ENCODE data around the gene FHAD1.

The FHAD1 gene

DNA sequence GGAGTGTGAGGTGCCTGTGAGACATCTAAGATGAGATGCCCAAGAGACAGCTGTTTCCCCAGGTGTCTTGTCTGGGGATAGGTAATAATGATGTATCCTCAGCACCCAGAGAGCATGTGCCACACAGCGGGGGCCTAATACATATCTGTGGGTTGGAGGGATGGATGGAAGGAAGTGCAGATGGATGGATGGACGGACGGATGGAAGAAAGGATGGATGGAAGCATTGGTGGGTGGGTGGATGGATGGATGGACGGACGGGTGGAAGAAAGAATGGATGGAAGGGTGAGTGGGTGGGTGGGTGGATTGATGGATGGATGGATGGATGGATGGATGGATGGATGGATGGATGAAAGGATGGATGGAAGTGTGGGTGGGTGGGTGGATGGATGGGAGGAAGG, 84.2 kb downstream of the FHAD1 start:
- DNase-seq = no peak

DNA sequence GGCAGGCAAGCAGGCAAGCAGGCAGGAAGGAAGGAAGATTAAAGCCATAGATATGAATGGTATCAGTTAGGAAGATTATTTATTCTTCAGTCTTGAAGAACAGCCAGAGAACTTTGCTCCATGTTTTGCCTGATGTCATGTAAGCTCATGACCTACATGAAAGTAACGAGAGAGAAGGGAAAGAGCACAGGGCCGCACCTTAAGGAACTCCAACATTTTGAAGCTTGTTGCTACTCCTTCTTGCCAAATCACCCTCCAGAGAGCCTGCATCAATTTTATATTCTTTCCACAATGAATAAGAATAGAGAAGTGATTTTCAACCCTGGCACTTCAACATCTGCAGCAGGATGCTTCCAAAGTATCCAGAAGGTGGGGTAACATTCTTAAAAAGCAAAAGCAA, 84.7 kb downstream of the FHAD1 start:
- no peak for DNase-seq

DNA sequence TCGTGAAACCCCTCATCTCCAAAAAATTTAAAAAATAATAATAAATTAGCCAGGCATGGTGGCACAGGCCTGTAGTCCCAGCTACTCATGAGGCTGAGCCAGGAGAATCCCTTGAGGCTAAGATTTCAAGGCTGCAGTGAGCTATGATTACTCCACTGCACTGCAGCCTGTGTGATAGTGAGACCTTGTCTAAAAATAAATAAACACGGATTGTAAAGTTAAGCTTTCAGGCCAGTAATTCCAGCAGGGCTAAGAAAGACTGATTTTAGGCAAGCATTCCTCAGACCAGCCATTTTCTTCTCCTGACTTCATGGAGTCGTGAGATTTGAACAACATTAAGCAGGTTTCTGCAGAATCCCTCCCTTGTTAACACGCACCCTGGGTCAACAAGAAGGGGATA, 85.5 kb downstream of the FHAD1 start:
- DNase-seq = no peak

DNA sequence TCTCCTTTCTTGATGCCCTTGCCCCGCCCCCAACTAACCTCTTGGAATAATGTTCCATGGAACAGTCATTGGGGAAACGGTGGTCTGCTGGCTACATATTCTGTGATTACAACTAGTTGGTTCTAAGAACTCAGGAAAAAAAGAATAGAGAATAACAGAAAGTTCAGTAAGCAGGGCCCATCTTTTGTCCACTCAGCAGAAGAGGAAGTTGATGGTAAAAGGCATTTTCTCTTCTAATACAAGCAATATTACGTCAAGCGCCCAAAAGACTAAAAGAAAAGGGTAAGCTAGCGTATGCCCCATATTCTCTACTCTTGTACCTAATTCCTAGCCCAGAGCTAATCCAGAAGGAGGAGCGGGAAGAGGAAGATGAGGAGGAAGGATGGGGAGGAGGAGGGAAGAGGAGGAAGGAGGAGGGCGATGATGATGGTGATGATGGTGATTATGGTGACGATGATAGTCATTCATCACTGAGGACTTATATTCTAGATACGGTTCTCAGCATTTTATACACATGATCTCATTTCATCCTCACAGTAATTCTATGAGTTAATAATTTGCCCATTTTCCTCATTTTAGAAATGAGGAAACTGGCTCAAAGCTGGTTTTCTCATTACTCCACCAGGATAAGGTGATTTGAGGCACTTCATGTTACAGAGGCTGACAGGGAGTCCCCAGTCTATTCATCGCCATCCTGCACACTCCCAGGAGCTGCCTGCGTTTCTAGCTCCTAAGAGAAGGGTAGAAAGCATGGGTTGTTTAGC, 86.1 kb downstream of the FHAD1 start:
- no peak for DNase-seq

DNA sequence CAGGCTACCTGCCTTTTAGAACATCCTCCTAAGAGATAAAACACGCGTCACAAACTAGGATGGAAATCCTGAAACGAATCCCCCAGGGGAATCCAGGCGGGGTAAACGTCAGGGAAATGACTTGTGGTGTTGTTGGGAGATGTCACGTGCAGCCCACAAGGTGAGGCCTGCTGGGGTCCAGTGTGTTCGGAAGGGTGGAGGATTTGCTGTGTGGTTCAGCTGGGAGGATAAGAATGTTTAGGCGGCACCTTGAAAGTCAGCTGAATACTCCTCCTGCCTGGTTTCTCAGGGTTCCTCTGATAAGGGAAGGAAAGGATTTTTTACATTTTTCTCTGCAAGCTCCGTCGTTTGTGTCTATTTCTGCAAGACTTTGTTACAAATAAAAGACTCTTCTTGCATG, 88.0 kb downstream of the FHAD1 start:
- no peak for DNase-seq

DNA sequence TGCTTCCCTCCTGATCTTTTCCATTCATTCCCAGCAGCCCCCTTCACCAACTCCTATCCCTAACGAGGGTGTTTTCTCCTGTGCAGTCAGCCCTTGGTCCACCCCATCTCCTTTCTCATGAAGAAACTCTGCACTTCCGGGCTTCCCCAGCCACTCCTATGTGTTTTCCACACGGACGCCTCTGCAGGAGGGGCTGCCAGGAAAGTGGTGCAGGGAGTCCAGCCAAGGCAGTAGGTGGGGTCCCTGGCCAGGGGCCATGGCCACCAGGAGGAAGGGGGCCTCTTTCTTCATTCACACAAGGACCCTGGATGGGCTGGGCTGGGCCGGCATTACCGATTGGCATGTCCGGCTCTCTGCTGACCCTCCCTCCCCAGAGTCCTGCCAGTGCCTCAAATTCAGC, 89.8 kb downstream of the FHAD1 start:
- no peak for DNase-seq

DNA sequence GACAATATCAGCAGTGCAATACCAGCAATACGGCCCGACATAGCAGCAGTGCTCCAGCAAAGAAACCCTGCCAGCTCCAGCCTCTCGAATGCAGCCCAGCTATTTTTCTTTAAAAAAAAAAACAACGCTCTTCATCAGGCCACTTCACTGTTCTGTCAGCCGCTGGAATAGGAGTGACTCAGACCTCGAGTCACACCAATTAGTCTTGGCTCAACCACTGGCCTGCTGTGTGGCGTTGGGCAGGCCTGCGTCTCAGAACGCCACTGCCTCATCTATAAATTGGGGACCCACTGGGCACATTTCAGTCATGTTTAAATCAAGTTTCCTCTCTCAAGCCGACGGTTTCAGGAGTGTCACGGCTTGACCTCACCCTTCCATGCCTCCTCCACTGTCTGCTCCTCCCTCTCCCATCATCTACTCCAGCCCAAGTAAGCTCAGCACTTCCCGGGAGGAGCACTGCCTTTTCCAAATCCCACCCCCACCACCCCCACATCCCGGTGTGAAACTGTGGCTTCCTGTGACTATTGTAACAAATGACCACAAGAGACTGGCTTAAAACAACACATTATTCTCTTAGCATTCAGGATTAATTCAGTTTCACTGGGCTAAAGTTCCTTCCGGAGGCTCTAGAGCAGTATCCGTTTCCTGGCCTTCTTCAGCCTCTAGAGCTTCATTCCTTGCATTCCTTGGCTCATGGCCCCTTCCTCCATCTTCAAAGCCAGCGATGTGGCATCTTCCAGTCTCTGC, 90.8 kb downstream of the FHAD1 start:
- DNase-seq = no peak

DNA sequence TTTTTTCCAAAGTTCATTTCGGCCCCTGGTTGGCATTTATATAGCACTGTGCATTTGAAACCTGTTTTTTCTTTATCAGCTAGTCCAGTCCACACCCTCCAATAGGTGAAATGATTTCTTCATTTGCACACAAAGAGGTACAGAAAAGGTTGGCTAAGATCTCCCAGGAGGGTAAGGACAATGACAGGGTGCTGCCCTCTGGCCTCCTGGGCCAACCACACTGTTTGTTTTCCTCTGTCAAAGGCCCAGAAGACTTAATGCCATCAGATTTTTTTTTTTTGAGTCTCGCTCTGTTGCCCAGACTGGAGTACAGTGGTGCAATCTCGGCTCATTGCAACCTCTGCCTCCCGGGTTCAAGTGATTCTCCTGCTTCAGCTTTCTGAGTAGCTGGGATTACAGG, 92.5 kb downstream of the FHAD1 start:
- DNase-seq = no peak

DNA sequence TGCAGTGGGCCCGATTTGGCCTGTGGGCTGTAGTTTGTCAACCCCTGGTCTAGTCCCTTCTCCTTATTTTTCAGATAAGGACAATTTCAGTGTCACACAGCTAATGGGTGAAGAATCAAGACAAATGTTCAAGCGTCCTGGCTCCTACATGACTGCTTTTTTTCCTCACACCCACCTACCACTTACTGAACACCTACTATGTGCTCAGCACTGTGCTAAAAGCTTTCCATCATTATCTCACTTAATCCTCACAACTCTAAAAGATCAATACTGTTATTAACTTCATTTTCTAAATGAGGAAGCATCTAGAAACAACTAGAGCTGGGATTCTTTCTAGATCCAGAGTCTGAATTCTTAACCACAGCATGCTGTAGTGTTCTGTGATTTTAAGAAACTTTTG, 94.2 kb downstream of the FHAD1 start:
- no peak for DNase-seq

DNA sequence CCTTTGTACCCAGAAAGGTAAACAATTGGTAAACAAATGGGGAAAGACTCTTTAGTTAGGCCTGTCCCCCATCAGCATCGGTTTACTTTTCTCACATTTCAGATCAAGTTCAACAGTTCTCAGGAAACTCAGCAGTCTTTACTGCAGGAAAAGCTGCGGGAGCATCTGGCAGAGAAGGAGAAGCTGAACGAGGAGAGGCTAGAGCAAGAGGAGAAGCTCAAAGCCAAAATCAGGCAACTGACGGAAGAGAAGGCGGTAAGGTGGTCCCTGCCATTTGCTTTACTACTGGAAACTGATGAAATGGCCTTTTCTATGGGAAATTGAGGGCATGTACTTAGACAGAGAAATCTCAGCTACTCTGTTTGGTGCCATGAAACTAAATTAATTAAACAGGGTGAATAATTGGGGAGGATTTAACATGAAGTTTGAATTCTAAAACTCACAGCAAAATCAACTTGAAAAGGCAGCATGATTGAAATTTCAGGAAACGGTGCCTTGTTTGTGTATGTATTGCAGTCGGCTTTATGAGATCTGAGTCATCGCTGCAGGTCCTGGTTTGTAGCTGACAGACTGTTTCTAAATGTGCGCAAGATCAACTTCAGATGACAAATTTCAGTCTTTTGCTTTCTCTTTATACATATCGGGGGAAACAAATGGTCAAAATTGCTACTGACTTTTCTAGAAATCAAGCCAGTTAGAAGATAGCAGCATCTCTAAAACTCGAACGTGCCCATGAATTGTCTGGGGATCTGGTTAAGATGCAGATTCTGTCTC, 94.8 kb downstream of the FHAD1 start:
- DNase-seq = no peak

DNA sequence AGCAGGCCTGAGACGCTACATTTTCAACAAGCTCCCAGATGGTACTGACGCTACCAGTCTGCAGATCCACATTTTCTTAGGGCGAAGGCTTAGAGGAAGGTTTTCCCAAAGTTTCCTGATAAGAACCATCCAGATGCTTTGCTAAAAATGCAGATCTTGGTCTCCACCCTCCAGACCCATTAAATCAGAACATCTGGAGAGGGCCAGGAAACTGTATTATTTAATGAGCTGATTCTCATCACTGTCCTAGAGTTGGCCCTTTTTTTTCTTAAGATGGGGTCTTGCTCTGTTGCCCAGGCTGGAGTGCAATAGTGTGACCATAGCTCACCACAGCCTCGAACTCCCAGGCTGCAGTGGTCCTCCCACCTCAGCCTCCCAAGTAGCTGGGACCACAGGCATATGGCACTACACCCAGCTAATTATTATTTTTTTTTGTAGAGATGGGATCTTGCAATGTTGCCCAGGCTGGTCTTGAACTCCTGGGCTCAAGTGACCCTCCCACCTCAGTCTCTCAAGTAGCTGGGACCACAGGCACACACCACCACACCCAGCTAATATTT, 95.5 kb downstream of the FHAD1 start:
- no peak for DNase-seq

DNA sequence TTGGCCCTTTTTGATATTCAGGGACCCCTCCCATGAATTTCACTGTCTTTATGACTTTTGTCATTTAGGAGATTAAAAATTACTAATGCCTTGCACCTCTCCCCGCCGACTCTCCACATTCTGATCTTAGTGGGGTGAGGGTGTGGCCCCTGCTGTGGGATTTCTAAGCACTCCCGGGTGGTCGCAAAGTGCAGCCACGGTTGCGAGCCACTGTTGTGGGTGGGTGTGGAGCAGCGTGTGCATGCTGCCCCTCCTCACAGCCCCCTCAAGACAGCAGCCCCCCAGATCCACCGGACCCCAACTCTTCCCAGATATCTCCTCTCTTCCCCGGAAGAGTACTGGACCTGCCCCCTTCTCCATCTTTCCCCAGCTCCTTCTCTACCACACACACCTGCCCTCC, 96.1 kb downstream of the FHAD1 start:
- no peak for DNase-seq

DNA sequence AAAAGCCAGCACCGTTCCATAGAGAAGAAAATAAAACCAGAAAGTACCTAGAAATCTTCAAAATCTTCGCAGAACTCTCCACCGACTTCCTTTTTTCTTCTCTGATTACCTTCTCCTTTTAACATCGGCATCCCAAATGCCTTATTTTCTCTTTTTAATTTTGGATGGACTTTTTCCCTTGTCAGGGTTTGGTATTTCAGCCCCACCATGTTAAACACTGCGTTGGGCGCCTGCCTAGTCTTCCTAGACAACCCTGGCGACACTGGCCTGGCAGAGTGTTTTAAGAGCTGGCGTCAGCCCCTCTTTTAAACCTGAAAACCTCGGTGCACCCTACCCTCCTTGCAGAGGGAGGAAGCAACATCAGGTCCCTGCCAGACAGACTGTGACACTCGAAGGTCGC, 96.7 kb downstream of the FHAD1 start:
- DNase-seq = no peak

DNA sequence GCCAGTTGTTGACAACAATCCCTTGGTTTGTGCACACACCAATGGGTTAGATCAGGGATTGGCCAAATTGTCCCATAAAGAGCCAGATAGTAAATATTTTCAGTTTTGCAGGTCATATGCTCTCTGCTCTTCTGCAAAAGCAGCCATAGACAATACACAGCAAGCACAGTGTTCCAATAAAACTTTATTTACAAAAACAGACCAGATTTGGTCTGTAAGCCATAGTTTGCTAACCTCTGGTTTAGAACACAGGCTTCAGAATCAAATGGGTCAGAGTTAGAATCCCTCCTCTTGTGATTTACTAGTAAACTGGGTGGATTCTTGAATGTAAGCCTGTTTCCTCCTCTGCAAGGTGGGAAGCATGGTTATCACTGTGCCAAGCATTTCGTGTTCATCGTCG, 97.4 kb downstream of the FHAD1 start:
- no peak for DNase-seq

DNA sequence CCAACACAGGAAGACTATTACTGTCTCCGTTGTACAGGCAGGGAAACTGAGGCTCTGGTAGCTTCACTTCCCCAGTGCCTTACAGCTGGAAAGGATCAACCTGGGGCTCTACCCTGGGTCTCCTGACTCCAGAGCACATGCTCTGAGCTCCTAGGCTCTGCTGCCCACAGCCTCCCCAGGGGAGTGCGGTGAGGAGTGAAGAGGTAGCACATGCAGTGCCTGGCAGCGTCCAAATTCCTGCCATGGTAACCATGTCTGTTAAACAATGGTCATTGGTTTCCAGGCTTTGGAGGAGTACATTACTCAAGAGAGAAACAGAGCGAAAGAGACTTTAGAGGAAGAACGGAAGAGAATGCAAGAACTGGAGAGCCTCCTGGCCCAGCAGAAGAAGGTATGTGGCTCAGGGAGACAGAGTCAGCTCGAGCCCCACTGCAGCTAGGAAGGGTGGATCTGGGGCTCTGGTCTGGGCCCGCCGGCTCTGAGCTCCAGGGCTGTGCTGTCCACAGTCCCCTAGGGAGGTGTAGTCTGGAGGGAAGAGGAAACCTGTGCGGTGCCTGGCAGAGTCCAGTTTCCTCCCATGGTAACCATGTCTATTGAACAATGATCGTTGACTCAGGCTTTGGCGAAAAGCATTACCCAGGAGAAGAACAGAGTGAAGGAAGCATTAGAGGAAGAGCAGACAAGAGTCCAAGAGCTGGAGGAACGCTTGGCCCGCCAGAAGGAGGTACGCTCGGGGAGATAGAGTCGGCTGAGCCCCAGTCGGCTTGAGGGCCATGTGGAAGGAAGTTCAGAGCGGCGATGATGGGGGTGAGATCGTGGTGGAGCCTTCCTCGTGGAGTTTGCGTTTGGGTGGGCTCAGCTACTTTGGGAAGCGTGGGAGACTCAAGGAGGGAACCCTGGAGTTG, 98.0 kb downstream of the FHAD1 start:
- no peak for DNase-seq

DNA sequence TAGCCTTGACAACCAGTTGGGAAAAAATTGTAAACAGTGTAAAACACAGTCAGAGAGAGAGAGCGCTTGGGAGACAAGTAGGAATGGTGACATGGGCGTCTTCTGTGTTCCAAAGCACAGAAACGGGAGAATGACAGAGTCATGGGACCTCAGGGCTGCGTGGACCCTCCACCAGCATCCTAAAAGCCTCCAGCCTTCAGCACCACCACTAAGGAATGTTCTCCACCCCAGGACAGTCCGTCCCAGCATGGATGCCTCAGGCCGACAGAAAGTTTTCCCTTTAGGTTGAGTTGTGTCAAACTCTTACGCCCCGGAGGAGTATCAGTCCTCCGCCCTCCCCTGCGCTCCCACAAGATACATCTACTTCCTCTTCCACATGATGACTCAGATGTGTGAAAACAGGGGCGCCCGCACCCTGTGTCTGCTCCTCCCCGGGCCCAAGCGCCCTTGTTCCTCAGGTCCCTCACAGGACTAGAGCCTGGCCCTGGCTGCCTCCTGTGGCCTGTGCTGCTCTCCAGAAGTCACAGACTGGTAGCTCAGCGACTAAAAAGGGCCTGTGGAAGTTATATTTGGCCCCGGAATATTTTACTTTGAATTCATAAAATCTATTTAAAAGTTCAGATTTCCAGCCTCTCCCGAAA, 98.8 kb downstream of the FHAD1 start:
- DNase-seq = no peak

DNA sequence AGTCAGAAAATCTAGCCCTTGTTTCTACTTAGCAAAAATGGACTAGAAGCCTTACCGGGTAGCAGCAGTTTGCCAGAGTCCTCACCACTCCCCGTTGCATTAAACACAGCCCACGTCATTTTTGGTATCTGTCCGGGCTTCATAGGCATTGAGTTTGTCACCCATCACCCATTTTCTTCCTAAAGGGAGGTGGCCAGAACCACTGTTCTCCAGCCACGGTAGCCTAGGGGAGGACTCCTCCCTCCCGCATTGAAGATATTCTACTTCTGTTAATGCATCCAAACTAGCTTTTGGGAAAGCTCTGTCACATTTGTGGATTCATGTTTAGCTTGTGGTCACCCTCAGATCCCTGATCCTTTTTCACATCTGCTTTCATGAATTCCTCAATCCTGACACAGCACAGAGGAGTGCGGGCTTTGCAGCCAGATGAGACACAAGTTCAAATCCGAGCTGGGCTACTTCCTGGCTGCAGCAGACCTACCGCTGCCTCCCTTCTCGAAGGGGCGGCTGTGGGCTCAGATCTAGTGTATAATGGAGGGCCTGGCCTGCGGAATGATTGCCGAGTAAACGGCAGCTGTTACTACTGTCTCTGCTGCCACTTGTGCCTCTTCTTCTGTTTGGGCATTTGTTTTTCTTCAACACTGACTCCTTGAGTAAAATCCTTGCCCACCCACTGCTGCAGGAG, 99.5 kb downstream of the FHAD1 start:
- DNase-seq = no peak

DNA sequence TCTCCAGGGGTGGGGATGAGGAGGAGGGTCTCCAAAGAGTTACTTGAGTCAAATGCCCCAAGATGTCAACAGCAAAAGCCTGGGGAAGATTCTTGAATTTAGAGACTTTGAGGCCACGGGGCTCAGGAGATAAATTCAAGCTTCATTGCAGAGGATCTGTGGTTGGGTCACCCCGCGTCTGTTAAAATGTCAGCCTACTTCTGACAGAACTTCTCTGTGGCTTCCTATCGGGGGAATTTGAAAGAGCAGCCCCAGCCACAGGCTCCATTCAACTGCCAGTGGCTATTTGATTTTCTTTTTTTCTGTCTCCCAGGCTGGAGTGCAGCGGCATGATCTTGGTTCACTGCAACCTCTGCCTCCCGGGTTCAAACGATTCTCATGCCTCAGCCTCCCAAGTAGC, 100.2 kb downstream of the FHAD1 start:
- DNase-seq = no peak

DNA sequence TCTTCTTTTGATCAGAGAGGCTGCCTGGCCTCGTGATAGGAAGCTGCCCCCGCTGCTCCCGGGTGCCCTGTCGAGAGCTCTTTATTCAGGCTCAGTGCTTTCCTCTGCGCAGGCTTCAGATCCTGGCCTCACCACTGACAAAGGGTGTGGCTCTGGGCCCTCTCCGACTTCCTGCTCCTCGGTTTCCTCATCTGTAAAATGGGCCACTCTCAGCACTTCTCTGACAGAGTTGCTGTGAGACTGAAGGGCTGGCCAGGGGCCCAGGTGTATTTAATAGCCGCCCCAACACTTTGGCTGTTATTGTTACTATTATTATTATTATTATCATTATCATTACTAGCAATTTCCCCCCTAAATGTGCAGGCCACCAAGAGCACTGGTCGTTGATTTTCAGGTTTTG, 101.6 kb downstream of the FHAD1 start:
- DNase-seq = no peak

DNA sequence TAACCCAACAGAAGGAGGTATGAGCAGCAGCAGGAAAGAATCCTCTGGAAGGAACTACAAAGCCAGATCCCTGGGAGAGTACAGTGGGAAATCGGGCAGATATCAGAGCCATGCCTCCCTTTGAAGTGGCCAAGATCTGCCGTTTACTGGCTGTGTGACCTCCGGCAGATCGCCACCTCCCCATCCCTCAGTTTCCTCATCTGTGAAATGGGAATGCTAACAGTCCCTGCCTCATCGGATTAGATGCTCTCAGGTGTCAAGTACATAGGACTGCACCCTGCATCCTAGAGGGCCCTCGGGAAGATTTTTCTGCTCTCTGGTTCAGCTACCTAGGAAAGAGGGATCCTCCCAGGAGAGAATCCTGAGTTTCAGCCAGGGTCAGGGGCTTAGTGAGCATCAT, 102.1 kb downstream of the FHAD1 start:
- no peak for DNase-seq

DNA sequence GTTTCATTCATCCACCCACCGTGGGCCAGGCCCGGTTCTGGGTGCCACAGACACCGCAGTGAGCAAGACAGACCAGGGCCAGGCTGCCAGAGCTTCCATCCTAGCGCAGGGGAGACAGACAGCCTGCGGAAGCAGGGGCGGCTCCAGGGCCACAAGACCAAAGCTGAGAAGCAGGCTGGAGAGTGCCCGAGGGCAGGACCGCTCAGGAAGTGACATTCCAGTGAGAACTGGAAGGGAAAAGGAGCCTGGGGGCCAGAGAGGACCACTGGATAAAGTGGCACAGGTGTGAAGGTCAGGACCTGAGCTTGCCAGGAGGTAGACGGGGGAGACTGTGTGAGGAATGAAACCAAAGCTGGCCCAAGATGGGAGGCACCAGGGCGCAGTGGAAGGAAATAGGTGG, 103.1 kb downstream of the FHAD1 start:
- DNase-seq = no peak

All from NCI-H82 (cell line).